GM13976 (cell line): ENCODE data around the gene LRRC10.

Experiments used
- DNase-seq: peaks from one replicate; pipeline ENCODE4 v3.0.0; 2012; ENCODE audit warnings: low spot score
- CTCF ChIP-seq: IDR thresholded peaks from 2 replicates; pipeline ENCODE4 v1.5.1; 2012; ENCODE audit warnings: borderline replicate concordance, mild to moderate bottlenecking; ENCODE audit not compliant: insufficient read depth; ENCODE audit errors: extremely low read depth, missing control alignments, control extremely low read depth
- in situ Hi-C: fragments of 300-500 bp; cut with MboI; formaldehyde crosslinking; loops from one replicate; pipeline ENCODE4 v1.12.0; 2022; ENCODE audit warnings: low sequenced_read_pairs, mixed read lengths, inconsistent platforms; ENCODE audit not compliant: unreplicated experiment

Gene LRRC10

GRCh38 chr12:69621551-69621950 is 10.8 kb upstream of the LRRC10 start:
- no peak for TF ChIP-seq CTCF
- DNase-seq: no peak
- in situ Hi-C loops: no loop called here

- no peak for DNase-seq
- in situ Hi-C loops: no loop called here
- TF ChIP-seq CTCF: no peak
Measured at GRCh38 chr12:69620921-69621320, 10.2 kb upstream of the LRRC10 start.

- DNase-seq: no peak
- no peak for TF ChIP-seq CTCF
- in situ Hi-C loops: no loop called here
Measured at GRCh38 chr12:69620077-69620476, 9.4 kb upstream of the LRRC10 start.

- no peak for DNase-seq
- in situ Hi-C loops: no loop called here
- TF ChIP-seq CTCF: no peak
Measured at GRCh38 chr12:69619050-69619449, 8.3 kb upstream of the LRRC10 start.

GRCh38 chr12:69616025-69616424 is 5.3 kb upstream of the LRRC10 start:
- TF ChIP-seq CTCF: no peak
- no peak for DNase-seq
- in situ Hi-C loops: no loop called here

- no peak for DNase-seq
- TF ChIP-seq CTCF: no peak
- in situ Hi-C loops: no loop called here
Measured at GRCh38 chr12:69613351-69613750, 2.6 kb upstream of the LRRC10 start.

- in situ Hi-C loops: no loop called here
Measured at GRCh38 chr12:69610126-69610525, 581 bp downstream of the LRRC10 start.

More at GRCh38 chr12:69610126-69610525, 581 bp downstream of the LRRC10 start:
- no peak for DNase-seq
- no peak for TF ChIP-seq CTCF
